Adipose tissue (tissue), 3 donors: ENCODE measurements around the gene KIF9. TPM values are rescaled to one million over a fixed set of nuclear protein-coding genes. Genes with fewer than 3 reads are reported as not detected.
"Not testable (repeated sequence)": the region's sequence is repeated elsewhere in the genome, so short reads cannot be mapped to it uniquely, and the experiment has no call there.

Experiments used
- H3K27ac ChIP-seq: one replicate; pipeline ENCODE4 v1.5.1; 2013; ENCODE audit warnings: low read depth, low read length
- WGBS, 3 donors: extraction: QIAGEN DNeasy Blood & Tissue Kit; methylation state at CpG; one replicate each; pipeline ENCODE4 v1.1.7; 2013; 5-methylcytosine and 5-hydroxymethylcytosine counted together
- polyA plus RNA-seq, 3 donors: library from polyadenylated mRNA; stranded (reverse); fragments of 200-250 nt; gene quantifications; one replicate each; pipeline ENCODE4 v1.2.3, GENCODE V29; 2013
- donor health status: healthy with polysubstance abuse.
- donor health status: Bipolar disorder and iron deficiency.
- donor health status: healthy.

Gene KIF9
- polyA plus RNA-seq: 10 to 100 TPM in 1 of 3 donors, 1 to 10 TPM in 2; 6.3 to 10.4 (median 9.2) TPM

DNA sequence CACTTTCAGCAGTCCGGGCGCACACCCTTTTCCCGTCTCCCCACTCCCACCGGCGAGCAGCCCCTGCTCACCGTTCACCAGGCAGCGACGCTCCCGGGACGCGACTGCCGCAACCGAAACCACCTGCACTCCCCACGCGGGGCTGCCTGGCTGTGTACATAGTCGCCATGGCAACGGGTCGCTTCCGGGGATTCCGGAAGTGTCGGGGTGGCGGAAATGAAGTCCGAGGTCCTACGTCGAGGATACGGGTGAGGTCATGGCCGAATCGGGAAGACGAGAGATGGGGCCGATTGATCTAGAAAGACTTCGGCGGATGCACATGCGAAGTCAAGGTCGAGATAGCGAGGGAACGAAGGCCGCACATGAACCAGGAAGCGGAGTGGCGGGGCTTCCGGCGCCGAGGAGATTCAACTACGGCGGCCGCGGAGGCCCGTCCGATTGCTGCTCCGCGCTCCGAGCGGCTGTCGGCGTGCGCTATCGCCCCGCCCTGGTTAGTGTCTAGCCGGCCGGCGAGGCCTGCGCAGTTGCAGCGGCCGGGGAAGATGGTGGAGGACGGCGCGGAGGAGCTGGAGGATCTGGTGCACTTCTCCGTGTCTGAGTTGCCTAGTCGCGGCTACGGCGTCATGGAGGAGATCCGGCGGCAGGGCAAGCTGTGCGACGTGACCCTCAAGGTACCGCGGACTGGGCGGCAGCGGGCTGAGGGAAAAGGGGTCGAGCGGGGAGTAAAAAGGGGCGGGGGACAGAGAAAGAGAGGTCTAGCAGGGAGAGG is at the start of gene KIF9, which contains the start of gene KLHL18:
TSS of gene KIF9 (minus strand) at position 376 of the 769 bp plus-strand sequence. CDS start 5,425 bp downstream, outside the sequence.
TSS of gene KLHL18 (plus strand) at position 521 of the 769 bp plus-strand sequence. CDS start at position 543, 22 bp downstream.
- 0 to 1% (median 1%) methylated on average over 82 of the region's 82 CpGs for WGBS, 3 donors
- H3K27ac ChIP-seq: peak within 1 kb of the TSS; percentile 80

GRCh38 chr3:47324278-47324865 is 41.8 kb upstream of the KIF9 start:
- no peak overlapping the region for H3K27ac ChIP-seq
- 1 to 5% (median 3%) methylated on average over 2 of the region's 2 CpGs for WGBS, 3 donors

- no peak overlapping the region for H3K27ac ChIP-seq
- WGBS, 3 donors: 79 to 83% (median 80%) methylated on average over 8 of the region's 8 CpGs
Observed at GRCh38 chr3:47323431-47324277, 41.1 kb upstream of the KIF9 start.

DNA sequence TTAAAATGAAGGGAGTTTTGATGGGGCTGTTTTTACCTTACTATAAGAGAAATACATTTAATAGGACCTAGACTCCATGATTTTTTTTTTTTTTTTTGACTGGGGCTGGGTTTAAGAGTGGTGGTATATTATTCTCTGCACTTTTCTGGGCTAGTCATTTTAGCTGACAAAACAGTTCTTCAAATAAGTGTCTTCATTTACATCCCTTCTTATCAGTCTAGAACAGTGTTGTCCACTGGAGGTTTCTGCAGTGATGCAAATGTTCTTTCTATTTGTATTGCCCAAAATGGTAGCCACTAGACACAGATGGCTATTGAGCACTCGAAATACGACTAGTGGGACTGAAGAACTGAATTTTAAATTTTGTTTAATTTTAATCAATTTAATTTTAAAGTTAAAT is 37.4 kb upstream of the KIF9 start:
- no peak overlapping the region for H3K27ac ChIP-seq
- WGBS, 3 donors: 48 to 49% (median 49%) methylated on average over 2 of the region's 2 CpGs

DNA sequence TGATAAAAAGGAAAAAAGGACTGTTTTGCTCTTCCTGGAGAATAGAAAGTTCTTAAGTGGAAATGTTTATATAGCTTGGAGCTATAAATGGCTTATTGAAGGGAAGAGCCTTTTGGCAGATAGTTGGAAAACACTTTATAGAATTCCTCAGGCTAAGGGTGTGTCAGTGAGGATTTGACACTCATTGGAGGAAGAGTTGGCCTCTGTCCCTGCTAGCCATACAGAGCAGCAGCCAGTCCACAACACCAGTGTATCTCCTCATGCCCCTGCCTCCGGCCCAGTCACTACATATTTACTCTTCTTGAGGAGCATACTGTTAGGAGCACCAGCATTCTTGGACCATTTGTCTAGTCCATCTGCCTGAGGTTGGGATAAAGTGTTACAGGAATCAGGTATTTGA is 36.3 kb upstream of the KIF9 start:
- H3K27ac ChIP-seq: no peak overlapping the region
- WGBS, 3 donors: 70 to 82% (median 78%) methylated on average over 1 of the region's 1 CpG

DNA sequence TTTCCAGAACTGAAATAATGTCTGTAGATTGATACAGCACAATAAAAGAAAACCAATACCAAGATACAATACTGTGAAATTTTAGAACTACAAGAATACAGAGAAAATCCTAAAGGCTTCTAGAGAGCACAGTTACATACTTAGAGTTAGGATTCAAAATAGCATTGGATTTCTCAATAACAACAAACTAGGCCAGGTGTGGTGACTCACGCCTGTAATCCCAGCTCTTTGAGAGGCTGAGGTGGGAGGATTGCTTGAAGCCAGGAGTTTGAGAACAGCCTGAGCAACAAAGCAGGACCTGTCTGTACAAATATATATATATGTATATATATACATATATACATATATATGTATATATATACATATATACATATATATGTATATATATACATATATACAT is 33.6 kb upstream of the KIF9 start:
- WGBS, 3 donors: 79 to 100% (median 86%) methylated on average over 1 of the region's 1 CpG
- H3K27ac ChIP-seq: not testable (repeated sequence)

DNA sequence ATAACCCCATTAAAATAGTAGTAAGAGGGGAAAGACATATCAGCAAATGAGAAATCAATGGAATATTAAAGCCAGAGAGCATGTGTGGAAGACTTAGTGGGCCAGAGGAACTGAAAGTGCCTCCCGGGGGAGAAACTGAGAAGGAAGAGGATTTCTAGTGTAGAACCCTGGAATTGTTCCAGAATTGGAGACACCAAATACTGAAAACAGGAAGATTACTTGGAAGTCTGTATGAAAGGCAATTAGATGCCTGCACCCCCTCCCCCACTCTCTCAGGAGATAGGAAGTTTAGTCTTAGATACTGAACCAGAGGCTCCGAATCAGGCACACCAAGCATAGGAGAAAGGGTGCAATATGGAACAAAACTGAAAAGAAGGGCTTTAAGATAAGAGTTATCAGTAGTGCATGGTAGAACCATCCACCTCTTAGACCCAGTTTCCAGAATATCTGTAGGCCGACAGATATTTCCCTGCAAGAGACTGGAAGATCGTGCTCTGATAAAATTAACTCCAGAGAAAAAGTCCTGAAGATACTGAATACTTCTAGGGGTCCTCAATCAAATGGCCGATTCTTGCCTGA is 32.6 kb upstream of the KIF9 start:
- H3K27ac ChIP-seq: no peak overlapping the region
- 49 to 74% (median 51%) methylated on average over 5 of the region's 5 CpGs for WGBS, 3 donors

DNA sequence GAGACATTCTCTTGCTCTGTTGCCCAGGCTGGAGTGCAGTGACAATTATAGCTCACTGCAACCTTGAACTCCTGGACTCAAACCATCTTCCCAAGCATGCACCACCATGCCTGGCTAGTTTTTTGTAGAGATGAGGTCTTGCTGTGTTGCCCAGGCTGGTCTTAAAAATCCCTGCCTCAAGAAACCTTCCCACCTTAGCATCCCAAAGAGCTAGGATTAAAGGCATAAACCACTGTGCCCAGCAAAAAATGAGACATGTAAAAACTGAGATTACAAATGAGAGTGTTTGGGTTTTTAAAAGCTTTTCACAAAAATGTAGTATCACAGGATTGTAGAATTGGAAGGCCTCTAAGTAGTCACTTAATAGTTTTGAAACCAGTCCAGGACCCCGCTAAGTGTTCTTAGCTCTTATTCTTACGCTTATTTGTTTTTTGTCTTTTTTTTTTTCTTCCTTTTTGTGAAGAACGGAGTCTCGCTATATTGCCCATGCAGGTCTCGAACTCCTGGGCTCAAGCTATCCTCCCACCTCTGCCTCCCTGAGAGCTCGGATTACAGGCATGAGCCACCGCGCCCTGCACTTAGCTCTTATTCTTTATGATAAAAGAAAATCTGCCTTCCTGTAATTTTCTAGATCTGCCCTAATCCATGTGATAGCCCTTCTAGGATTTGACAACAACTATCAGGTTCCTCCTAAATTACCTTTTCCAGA is 31.6 kb upstream of the KIF9 start:
- H3K27ac ChIP-seq: no peak overlapping the region
- 92 to 96% (median 94%) methylated on average over 8 of the region's 8 CpGs for WGBS, 3 donors

DNA sequence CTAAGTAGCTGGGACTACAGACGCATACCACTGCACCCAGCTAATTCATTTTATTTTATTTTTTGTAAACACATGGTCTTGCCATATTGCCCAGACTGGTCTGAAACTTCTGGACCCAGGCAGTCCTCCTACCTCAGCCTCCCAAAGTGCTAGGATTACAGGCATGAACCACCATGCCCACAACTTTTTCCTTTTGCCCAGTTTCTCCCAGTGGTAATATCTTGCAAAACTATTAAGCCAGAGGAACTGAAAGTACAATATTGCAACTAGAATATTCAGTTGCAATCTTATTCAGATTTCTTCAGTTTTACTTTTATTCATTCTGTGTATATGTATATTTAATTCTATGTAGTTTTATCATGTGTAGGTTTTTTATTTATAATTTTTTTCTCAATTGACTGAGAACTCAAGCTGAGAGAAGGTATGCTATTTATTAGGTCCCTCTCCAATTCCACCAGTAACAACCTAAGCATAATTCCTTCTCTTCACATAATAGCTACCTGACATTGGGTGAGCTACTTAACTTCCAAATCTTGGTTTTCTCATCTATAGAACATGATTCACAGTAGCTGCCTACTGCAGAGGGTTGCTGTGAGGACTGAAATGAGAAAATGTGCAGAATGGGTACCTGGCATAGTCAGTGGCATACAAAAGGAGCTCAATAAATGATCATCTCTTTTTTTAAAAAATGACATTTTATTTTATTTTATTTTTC is 30.9 kb upstream of the KIF9 start:
- WGBS, 3 donors: 89 to 95% (median 90%) methylated on average over 1 of the region's 1 CpG
- no peak overlapping the region for H3K27ac ChIP-seq

GRCh38 chr3:47310391-47310790 is 27.8 kb upstream of the KIF9 start:
- WGBS, 3 donors: 95 to 97% (median 96%) methylated on average over 4 of the region's 4 CpGs

DNA sequence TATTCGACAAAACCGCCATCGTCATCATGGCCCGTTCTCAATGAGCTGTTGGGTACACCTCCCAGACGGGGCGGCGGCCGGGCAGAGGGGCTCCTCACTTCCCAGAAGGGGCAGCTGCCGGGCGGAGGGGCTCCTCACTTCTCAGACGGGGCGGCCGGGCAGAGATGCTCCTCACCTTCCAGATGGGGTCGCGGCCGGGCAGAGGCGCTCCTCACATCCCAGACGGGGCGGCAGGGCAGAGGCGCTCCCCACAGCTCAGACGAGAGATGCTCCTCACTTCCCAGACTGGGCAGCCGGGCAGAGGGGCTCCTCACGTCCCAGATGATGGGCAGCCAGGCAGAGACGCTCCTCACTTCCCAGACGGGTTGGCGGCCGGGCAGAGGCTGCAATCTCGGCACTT is 26.6 kb upstream of the KIF9 start:
- not testable (repeated sequence) for H3K27ac ChIP-seq
- 95 to 98% (median 96%) methylated on average over 23 to 27 of the region's 28 CpGs for WGBS, 3 donors

More at GRCh38 chr3:47310391-47310790, 27.8 kb upstream of the KIF9 start:
- H3K27ac ChIP-seq: no peak overlapping the region

GRCh38 chr3:47306022-47306421 is 23.4 kb upstream of the KIF9 start:
- 74 to 88% (median 81%) methylated on average over 2 of the region's 2 CpGs for WGBS, 3 donors
- H3K27ac ChIP-seq: no peak overlapping the region

DNA sequence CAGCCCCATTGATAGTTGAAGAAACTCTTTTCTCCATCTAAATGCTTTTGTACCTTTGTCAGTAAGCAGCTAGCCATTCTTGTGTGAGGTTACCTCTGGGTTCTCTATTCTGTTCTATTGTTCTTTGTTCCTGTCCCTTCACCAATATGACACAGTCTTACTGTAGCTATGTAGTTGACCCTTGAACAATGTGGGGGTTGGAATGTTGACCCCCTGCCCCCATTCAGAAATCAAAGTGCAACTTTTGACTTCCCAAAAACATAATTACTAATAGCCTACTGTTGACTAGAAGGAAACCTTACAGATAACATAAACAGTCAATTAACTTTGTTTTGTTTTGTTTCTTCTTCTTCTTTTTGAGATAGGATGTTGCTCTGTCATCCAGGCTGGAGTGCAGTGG is 18.9 kb upstream of the KIF9 start:
- no peak overlapping the region for H3K27ac ChIP-seq

DNA sequence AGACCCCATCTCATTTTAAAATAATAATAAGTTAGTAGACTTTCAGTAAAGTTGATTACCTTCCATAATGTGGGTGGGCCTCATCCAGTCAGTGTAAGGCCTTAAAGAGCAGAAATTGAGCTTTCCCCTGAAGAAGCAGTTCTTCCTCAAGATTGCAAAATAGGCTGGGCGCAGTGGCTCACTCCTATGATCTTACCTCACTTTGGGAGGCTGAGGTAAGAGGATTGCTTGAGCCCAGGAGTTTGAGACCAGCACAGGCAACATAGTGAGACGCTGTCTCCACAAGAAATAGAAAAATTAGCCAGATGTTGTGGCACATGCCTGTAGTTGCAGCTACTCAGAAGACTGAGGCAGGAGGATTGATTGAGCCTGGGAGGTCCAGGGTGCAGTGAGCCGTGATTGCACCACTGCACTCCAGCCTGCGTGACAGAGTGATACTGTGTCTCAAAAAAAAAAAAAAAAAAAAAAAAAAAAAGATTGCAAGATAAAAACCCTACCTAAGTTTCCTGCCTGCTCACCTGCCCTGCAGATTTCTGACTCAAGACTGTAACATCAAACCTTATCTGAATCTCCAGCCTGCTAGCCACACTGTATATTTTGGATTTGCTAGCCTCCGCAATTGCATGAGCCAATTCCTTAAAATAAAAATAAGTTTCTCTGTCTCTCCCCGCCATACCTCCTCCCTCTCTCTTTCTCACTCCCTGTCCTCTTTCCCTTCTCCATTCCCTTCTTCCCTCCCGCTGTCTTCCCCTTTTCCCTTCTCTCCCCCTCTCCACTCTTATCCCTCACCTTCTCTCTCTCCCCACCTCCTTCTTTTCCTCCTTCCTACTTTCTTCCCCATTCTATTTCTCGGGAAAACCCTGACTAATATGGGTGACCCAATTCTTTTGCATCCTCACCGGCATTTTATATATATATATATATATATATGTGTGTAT is 17.1 kb upstream of the KIF9 start:
- H3K27ac ChIP-seq: no peak overlapping the region
- WGBS, 3 donors: 82 to 84% (median 82%) methylated on average over 9 of the region's 9 CpGs

GRCh38 chr3:47298439-47298838 is 15.8 kb upstream of the KIF9 start:
- 88 to 98% (median 93%) methylated on average over 3 of the region's 3 CpGs for WGBS, 3 donors
- no peak overlapping the region for H3K27ac ChIP-seq

DNA sequence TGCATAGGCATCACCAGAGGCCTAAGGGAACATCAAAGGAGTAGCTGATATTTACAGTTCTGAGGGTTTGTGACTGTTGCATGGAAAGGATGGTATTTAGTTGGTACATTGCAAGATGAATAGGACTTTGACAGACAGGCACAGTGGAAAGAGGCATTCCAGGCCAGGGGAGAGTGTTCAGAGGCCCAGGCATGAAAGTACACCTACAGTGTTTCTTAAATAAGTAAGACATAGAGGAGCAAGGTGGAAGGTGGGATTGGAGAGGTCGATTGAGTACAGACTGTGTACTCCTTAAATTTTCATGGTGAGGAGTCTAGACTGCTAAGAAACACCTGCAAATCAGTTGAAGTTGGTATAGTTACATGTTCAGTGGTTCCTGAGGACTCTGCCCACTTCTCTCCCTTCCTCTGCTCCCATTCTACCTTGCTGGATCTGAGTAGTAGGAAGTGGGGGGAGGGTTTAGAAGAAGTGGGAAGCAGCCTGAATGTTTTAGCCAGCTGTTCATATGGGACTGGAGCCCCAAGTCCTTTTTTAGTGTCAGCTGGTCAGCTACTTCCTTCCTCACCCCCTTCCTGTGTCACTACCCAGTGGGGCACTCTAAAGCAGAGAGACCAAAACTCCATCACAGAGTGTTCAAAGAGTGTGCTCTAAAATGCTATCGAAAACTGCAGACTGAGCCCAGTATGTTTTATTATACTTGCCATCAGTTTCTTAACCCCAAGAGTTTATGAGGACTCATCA is 14.1 kb upstream of the KIF9 start:
- 70 to 82% (median 79%) methylated on average over 2 of the region's 2 CpGs for WGBS, 3 donors
- H3K27ac ChIP-seq: no peak overlapping the region
